CD14-positive monocyte (primary cell): Measurements from ENCODE around the gene TP53I3. TPM values are rescaled to one million over a fixed set of nuclear protein-coding genes. Genes with fewer than 3 reads are reported as not detected.

Source experiments
- DNase-seq, 3 donors: peaks; one replicate each; pipeline ENCODE4 v3.0.0-alpha.2; 2011 to 2022
- H2AFZ ChIP-seq: 2 replicates; pipeline ENCODE4 v1.6.0; 2012; ENCODE audit warnings: mild to moderate bottlenecking, low read depth, low read length, inconsistent platforms; ENCODE audit not compliant: insufficient read depth, poor library complexity, severe bottlenecking
- H3K27ac ChIP-seq, 2 donors: 1 replicate in 1 of 2; 2 replicates in 1 of 2; pipeline ENCODE4 v1.5.1; 2012 to 2013; ENCODE audit warnings: low read length in 2 of 2, control low read depth in 1 of 2, inconsistent platforms in 1 of 2, low read depth in 1 of 2, mild to moderate bottlenecking in 1 of 2
- H3K27me3 ChIP-seq, 2 donors: one replicate each; pipeline versions ENCODE4 v1.6.0 to v1.6.1; 2011 to 2013; ENCODE audit warnings: low read length in 2 of 2; ENCODE audit not compliant: control insufficient read depth in 2 of 2, insufficient read depth in 2 of 2
- H3K36me3 ChIP-seq, 2 donors: replicated peaks in 1 of 2; 1 replicate in 1 of 2; 2 replicates in 1 of 2; pipeline versions ENCODE4 v1.5.1 to v1.6.1; 2012 to 2013; ENCODE audit warnings: low read length in 2 of 2, control low read depth in 1 of 2, inconsistent platforms in 1 of 2, mild to moderate bottlenecking in 1 of 2; ENCODE audit not compliant: insufficient read depth in 2 of 2, control insufficient read depth in 1 of 2
- H3K4me1 ChIP-seq, 2 donors: 1 replicate in 1 of 2; 2 replicates in 1 of 2; pipeline versions ENCODE4 v1.5.1 to v1.6.1; 2012 to 2013; ENCODE audit warnings: low read length in 2 of 2, control low read depth in 1 of 2, inconsistent platforms in 1 of 2, mild to moderate bottlenecking in 1 of 2, moderate library complexity in 1 of 2; ENCODE audit not compliant: insufficient read depth in 2 of 2, control insufficient read depth in 1 of 2
- H3K4me2 ChIP-seq: replicated peaks from 2 replicates; pipeline ENCODE3; 2012; ENCODE audit warnings: low read length, moderate library complexity, mild to moderate bottlenecking; ENCODE audit not compliant: poor library complexity, severe bottlenecking; ENCODE audit errors: extremely low read depth
- H3K4me3 ChIP-seq, 3 experiments: fragments of 200-600 bp in 1 of 3; sonication (generic) in 1 of 3; replicated peaks in 1 of 3; 1 replicate in 2 of 3; 2 replicates in 1 of 3; pipeline ENCODE4 v1.5.1; 2011 to 2013; ENCODE audit warnings: low read length in 3 of 3, mild to moderate bottlenecking in 3 of 3, control low read depth in 2 of 3, low read depth in 2 of 3, inconsistent platforms in 1 of 3, moderate library complexity in 1 of 3
- H3K79me2 ChIP-seq: 2 replicates; pipeline ENCODE4 v1.6.0; 2012; ENCODE audit warnings: mild to moderate bottlenecking, control low read depth, inconsistent platforms, low read length, moderate library complexity; ENCODE audit not compliant: insufficient read depth
- H3K9ac ChIP-seq: 2 replicates; pipeline ENCODE4 v1.6.0; 2017; ENCODE audit warnings: low read length, mild to moderate bottlenecking; ENCODE audit not compliant: insufficient read depth, poor library complexity, severe bottlenecking
- H3K9me3 ChIP-seq, 2 donors: replicated peaks in 1 of 2; 1 replicate in 1 of 2; 2 replicates in 1 of 2; pipeline versions ENCODE4 v1.5.1 to v1.6.1; 2012 to 2013; ENCODE audit warnings: low read length in 2 of 2, control low read depth in 1 of 2; ENCODE audit not compliant: control insufficient read depth in 1 of 2, insufficient read depth in 1 of 2
- H4K20me1 ChIP-seq: 2 replicates; pipeline ENCODE4 v1.6.0; 2012; ENCODE audit warnings: mild to moderate bottlenecking, low read length, control low read depth, moderate library complexity; ENCODE audit not compliant: insufficient read depth
- H3K27ac Mint-ChIP-seq, 7 donors: one replicate each; pipeline ENCODE4 v1.8.0; 2020; ENCODE audit warnings: mild to moderate bottlenecking in 7 of 7, mixed read lengths in 7 of 7, moderate library complexity in 6 of 7, inconsistent platforms in 2 of 7
- H3K27me3 Mint-ChIP-seq, 3 donors: one replicate each; pipeline ENCODE4 v1.8.0; 2021 to 2022; ENCODE audit warnings: low read depth in 3 of 3, mild to moderate bottlenecking in 3 of 3, mixed read lengths in 3 of 3, moderate library complexity in 3 of 3, inconsistent platforms in 1 of 3
- H3K36me3 Mint-ChIP-seq, 2 donors: one replicate each; pipeline ENCODE4 v1.8.0; 2020; ENCODE audit warnings: mixed read lengths in 2 of 2, inconsistent platforms in 1 of 2, mild to moderate bottlenecking in 1 of 2
- H3K4me1 Mint-ChIP-seq: one replicate; pipeline ENCODE4 v1.8.0; 2020; ENCODE audit warnings: mild to moderate bottlenecking, mixed read lengths
- H3K4me3 Mint-ChIP-seq, 2 donors: one replicate each; pipeline ENCODE4 v1.8.0; 2020; ENCODE audit warnings: mild to moderate bottlenecking in 2 of 2, mixed read lengths in 2 of 2, moderate library complexity in 1 of 2
- H3K9me3 Mint-ChIP-seq, 7 donors: one replicate each; pipeline ENCODE4 v1.8.0; 2020 to 2022; ENCODE audit warnings: mixed read lengths in 7 of 7, mild to moderate bottlenecking in 6 of 7, moderate library complexity in 6 of 7, inconsistent platforms in 2 of 7
- CTCF ChIP-seq: fragments of 200-600 bp; IDR thresholded peaks from one replicate; pipeline ENCODE4 v1.8.0; 2022; ENCODE audit warnings: antibody characterized with exemption, mild to moderate bottlenecking
- WGBS: methylation state at CpG from one replicate; pipeline ENCODE4 v1.1.5; 2013; ENCODE audit warnings: missing lambda C conversion rate; ENCODE audit not compliant: insufficient coverage; 5-methylcytosine and 5-hydroxymethylcytosine counted together
- intact Hi-C, 2 donors: fragments of 100-400 bp; cut with micrococcal nuclease; formaldehyde crosslinking; loops; one replicate each; pipeline versions ENCODE4 v1.15.0 to v1.15.1; 2023
- polyA plus RNA-seq, 3 donors: library from polyadenylated mRNA; depleted of rRNA in 1 of 3; unstranded in 2 of 3; stranded (reverse) in 1 of 3; fragments of 300-500 nt in 2 of 3; fragments of >200 nt in 1 of 3; fragmentation: Illumina TruSeq in 2 of 3; gene quantifications; 1 replicate in 2 of 3; 2 replicates in 1 of 3; pipeline ENCODE4 v1.2.3, GENCODE V29; 2012 to 2021
- small RNA-seq: library from RNA; depleted of rRNA; stranded (forward); fragments of <200 nt; gene quantifications from one replicate; pipeline ENCODE3, GENCODE V24; 2012; ENCODE audit warnings: low read depth; ENCODE audit not compliant: insufficient read length

TP53I3 gene
- polyA plus RNA-seq, 3 donors = 24.5 to 41.7 (median 34.9) TPM

- Histone ChIP-seq H3K9ac (no peak overlapping the region), H3K4me2 (no peak overlapping the region), H2AFZ (no peak overlapping the region), H4K20me1 (no peaks in the 10 kb centered on the region), H3K27ac (no peak overlapping the region), H3K4me3 (no peak overlapping the region), H3K79me2 (no peaks in the 10 kb centered on the region), H3K9me3 (no peaks in the 10 kb centered on the region), H3K27me3 (no peaks in the 10 kb centered on the region), H3K4me1 (no peaks in the 10 kb centered on the region), H3K36me3 (peaks cover 21 to 34% of the 10 kb centered on the region in 2 donors)
- no peak overlapping the region for H3K4me3 Mint-ChIP-seq
- no peak for TF ChIP-seq CTCF
- DNase-seq = no peak
- no peaks in the 10 kb centered on the region for H3K27me3 Mint-ChIP-seq
- peaks cover 24 to 30% of the 10 kb centered on the region in 2 donors for H3K36me3 Mint-ChIP-seq
- peaks cover 1% of the 10 kb centered on the region for H3K4me1 Mint-ChIP-seq
- H3K27ac Mint-ChIP-seq = no peak overlapping the region
- no peaks in the 10 kb centered on the region for H3K9me3 Mint-ChIP-seq
- WGBS = no CpG with 5 or more reads among the region's 4 CpGs
- intact Hi-C loops = loop anchor here in 1 of 2 donors (10.0 kb wide), 1 partner anchor 96 kb away; the partner anchor contains the start of gene UBXN2A
Observed at GRCh38 chr2:24040511-24040910, 44.1 kb downstream of the TP53I3 start.

GRCh38 chr2:24038786-24039499, 45.7 kb downstream of the TP53I3 start:
- H3K9me3 Mint-ChIP-seq = no peaks in the 10 kb centered on the region
- no peak overlapping the region for H3K9ac ChIP-seq
- TF ChIP-seq CTCF = no peak
- no peak overlapping the region for H3K4me3 ChIP-seq
- no peaks in the 10 kb centered on the region for H3K4me1 ChIP-seq
- H3K27ac ChIP-seq = no peak overlapping the region
- no peak overlapping the region for H3K4me2 ChIP-seq
- no peaks in the 10 kb centered on the region for H3K79me2 ChIP-seq
- intact Hi-C loops = no loop called here
- no peak for DNase-seq
- H3K27ac Mint-ChIP-seq = no peak overlapping the region
- H3K36me3 ChIP-seq = peaks cover 21 to 34% of the 10 kb centered on the region in 2 donors
- 96% methylated on average over 6 of the region's 9 CpGs for WGBS
- peaks cover 1% of the 10 kb centered on the region for H3K4me1 Mint-ChIP-seq
- no peaks in the 10 kb centered on the region for H3K27me3 ChIP-seq
- no peaks in the 10 kb centered on the region for H3K27me3 Mint-ChIP-seq
- H4K20me1 ChIP-seq = no peaks in the 10 kb centered on the region
- no peak overlapping the region for H3K4me3 Mint-ChIP-seq
- no peaks in the 10 kb centered on the region for H3K9me3 ChIP-seq
- peaks cover 24 to 32% of the 10 kb centered on the region in 2 donors for H3K36me3 Mint-ChIP-seq
- H2AFZ ChIP-seq = no peak overlapping the region

Small RNAs within 50 kb of the gene (small RNA-seq; reads per million reads assigned to genes)
- gene RNU6-370P = not detected

Other genes with a start within 250 kb of the TP53I3 start
- 10 to 100 TPM in 1 of 3 donors, 1 to 10 TPM in 2; 4.9 to 12.1 (median 7.2) TPM for gene ATAD2B, start 157.7 kb downstream of the TP53I3 start, polyA plus RNA-seq
- 1 to 10 TPM; 2.0 to 6.8 (median 5.5) TPM for gene UBXN2A, start 144.4 kb downstream of the TP53I3 start, polyA plus RNA-seq
- gene MFSD2B, start 74.7 kb downstream of the TP53I3 start, polyA plus RNA-seq = under 1 TPM in 2 of 3 donors, not detected in 1; 0.03 to 0.46 TPM
- 1 to 10 TPM in 1 of 3 donors, under 1 TPM in 2; 0.43 to 1.3 (median 0.69) TPM for gene WDCP, start 37.4 kb downstream of the TP53I3 start, polyA plus RNA-seq
- 10 to 100 TPM in 1 of 3 donors, 1 to 10 TPM in 2; 5.2 to 10.1 (median 7.2) TPM for gene FKBP1B, start 35.1 kb downstream of the TP53I3 start, polyA plus RNA-seq
- 100 to 1,000 TPM in 2 of 3 donors, 10 to 100 TPM in 1; 67.6 to 172 (median 146) TPM for gene SF3B6, start 8.5 kb downstream of the TP53I3 start, polyA plus RNA-seq
- gene PFN4, start 38.5 kb upstream of the TP53I3 start, polyA plus RNA-seq = not detected
- gene FAM228B, start 38.6 kb upstream of the TP53I3 start, polyA plus RNA-seq = 10 to 100 TPM in 1 of 3 donors, 1 to 10 TPM in 2; 6.5 to 16.1 (median 7.5) TPM
- under 1 TPM in 2 of 3 donors, not detected in 1; 0.09 to 0.17 TPM for gene FAM228A, start 90.2 kb upstream of the TP53I3 start, polyA plus RNA-seq